ENCODE results near the gene ARHGAP15.

- TF ChIP-seq POLR2A (IDR thresholded peaks at IDR 0.05; ENCODE audit: low read length) (no peak), GATA1 (IDR thresholded peaks at IDR 0.05; ENCODE audit: low read depth, low read length) (no peak)
Observed at GRCh38 chr2:143528021-143528420, 398.8 kb downstream of the ARHGAP15 start.

Measured in erythroblast (primary cell).